GM21737 (cell line): ENCODE measurements around the gene UBL5.

Source experiments
- ATAC-seq: cut with Tn5 transposase; IDR thresholded peaks from one replicate; pipeline ENCODE4 v1.9.1; 2021; ENCODE audit warnings: mild to moderate bottlenecking, moderate library complexity; ENCODE audit not compliant: unreplicated experiment

UBL5 gene

GRCh38 chr19:9877780-9878510 is 50.2 kb downstream of the UBL5 start:
- no peak for ATAC-seq

GRCh38 chr19:9878511-9879196 is 50.9 kb downstream of the UBL5 start:
- ATAC-seq, result no peak
